GM10248 (cell line): ENCODE results near the gene OR1D2.
A peak's percentile ranks its signal among the peaks of the same experiment; 100 is the strongest.

Source experiments
- CTCF ChIA-PET: fragments of 300-600 bp; sonication (Branson Sonifier 250); formaldehyde crosslinking; extraction: SDS; loops from one replicate; lab custom pipeline; 2021; ENCODE audit warnings: antibody characterized with exemption; lab: Yijun Ruan, JAX
- POLR2A ChIA-PET: fragments of 350-650 bp; sonication (Branson Sonifier 250); formaldehyde crosslinking; extraction: SDS; loops from one replicate; lab custom pipeline; 2020; ENCODE audit warnings: antibody characterized with exemption; lab: Yijun Ruan, JAX
- DNase-seq: peaks from one replicate; pipeline ENCODE4 v3.0.0; 2012; ENCODE audit errors: extremely low spot score
- CTCF ChIP-seq: IDR thresholded peaks from 2 replicates; pipeline ENCODE4 v1.5.1; 2012; ENCODE audit warnings: mild to moderate bottlenecking, low read depth; ENCODE audit errors: extremely low read depth, missing control alignments, control extremely low read depth

OR1D2 gene

GRCh38 chr17:3048727-3049471 is 55.3 kb downstream of the OR1D2 start:
- ChIA-PET CTCF (interaction anchor here (0.8 to 1.4 kb wide), 2 partner anchors 9 to 598 kb away, joined by 3 read pairs; no protein-coding TSS in a partner anchor), POLR2A (no interaction called here)
- DNase-seq = peak; percentile 83
- TF ChIP-seq CTCF = peak; percentile 69

GRCh38 chr17:3046753-3047152 is 57.5 kb downstream of the OR1D2 start:
- CTCF ChIA-PET = no interaction called here
- TF ChIP-seq CTCF = no peak
- DNase-seq = no peak
- POLR2A ChIA-PET = no interaction called here

- POLR2A ChIA-PET = no interaction called here
- no peak for DNase-seq
- CTCF ChIA-PET = no interaction called here
- peak; percentile 28 for TF ChIP-seq CTCF
Observed at GRCh38 chr17:3043737-3044365, 60.4 kb downstream of the OR1D2 start.

- POLR2A ChIA-PET = no interaction called here
- no peak for TF ChIP-seq CTCF
- no peak for DNase-seq
- CTCF ChIA-PET = no interaction called here
Observed at GRCh38 chr17:3040882-3041281, 63.3 kb downstream of the OR1D2 start.

- POLR2A ChIA-PET = no interaction called here
- DNase-seq = no peak
- CTCF ChIA-PET = interaction anchor here (1.2 kb wide), 1 partner anchor 9 kb away, joined by 3 read pairs; no protein-coding TSS in a partner anchor
- no peak for TF ChIP-seq CTCF
Observed at GRCh38 chr17:3039736-3040135, 64.5 kb downstream of the OR1D2 start.

- ChIA-PET POLR2A (no interaction called here), CTCF (no interaction called here)
- DNase-seq = no peak
- no peak for TF ChIP-seq CTCF
Observed at GRCh38 chr17:3038941-3039340, 65.3 kb downstream of the OR1D2 start.
